ENCODE data around the gene TMEM221. TPM values are rescaled to one million over a fixed set of nuclear protein-coding genes. Genes with fewer than 3 reads are reported as not detected.
A peak's percentile ranks its signal among the peaks of the same experiment; 100 is the strongest.

TMEM221 gene
- total RNA-seq, 1 donor from 2014 or later, result not detected

- H3K4me3 Mint-ChIP-seq, result no peak overlapping the region
- no peaks in the 10 kb centered on the region for H3K9me3 Mint-ChIP-seq
- H3K27me3 Mint-ChIP-seq, result no peaks in the 10 kb centered on the region
- no peak overlapping the region for H3K27ac Mint-ChIP-seq
- H3K36me3 Mint-ChIP-seq (ENCODE audit: low read depth), result peaks cover 34% of the 10 kb centered on the region
- peaks cover 22% of the 10 kb centered on the region for H3K4me1 Mint-ChIP-seq
- intact Hi-C loops (cut with micrococcal nuclease), result loop anchor here (10.0 kb wide), 1 partner anchor 324 kb away; the partner anchor contains the start of genes HAUS8 and MYO9B
- no peak for DNase-seq
Observed at GRCh38 chr19:17398902-17399527, 49.5 kb downstream of the TMEM221 start.

DNA sequence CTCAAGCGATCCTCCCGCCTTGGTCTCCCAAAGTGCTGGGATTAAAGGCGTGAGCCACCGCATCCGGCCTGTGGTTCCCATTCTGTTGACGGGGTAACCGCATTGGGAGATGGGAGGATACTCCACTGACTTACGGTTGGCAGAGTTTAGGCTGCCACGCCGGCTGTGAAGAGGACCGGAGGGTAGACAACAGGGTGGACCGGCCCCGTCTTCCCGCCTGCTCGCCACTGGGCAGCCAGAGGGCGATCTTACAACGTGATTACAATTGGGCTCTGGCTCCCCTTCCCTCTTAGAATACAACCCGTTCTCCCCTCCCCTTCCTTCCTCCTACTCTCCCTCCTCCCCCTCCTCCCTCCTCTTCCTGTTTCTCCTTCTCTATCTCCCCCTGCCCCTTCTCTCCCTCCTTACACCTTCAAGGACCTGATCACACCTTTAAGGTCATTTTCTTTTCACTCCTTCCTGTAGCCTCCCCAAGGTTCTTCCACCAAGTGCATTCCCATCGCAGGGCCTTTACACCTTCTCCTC is 53.5 kb downstream of the TMEM221 start:
- peak overlapping the region; percentile 55 for H3K27ac Mint-ChIP-seq
- intact Hi-C loops (cut with micrococcal nuclease), result loop anchor here (1.0 to 10.0 kb wide), 3 partner anchors 8 to 320 kb away; partner anchors contain the start of genes HAUS8 and MYO9B

DNA sequence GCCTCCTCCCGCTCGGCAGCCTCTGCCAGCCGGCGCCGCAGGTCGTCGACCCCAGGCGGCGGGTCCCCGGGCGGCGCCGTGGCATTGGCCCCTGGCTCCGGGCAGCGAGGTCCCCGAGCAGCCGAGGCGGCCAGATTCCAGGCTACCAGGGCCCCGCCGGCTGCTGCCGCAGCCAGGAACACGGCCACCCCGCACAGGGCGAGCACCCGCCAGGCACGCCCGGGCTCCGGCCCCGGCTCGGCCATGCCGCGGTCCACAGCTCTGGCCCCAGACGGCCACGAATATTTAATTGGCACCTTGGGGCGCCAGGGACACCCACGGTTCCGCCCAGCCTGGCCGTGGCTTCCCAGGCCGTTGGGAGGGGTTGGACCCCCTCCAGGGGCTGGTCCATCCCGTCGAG is 54.6 kb downstream of the TMEM221 start, which contains the start of gene CCDC194:
TSS of gene CCDC194 (minus strand) at position 283 of the 400 bp plus-strand sequence. CDS start at position 245, 38 bp downstream.
- Mint-ChIP-seq H3K4me1 (peaks cover 20% of the 10 kb centered on the region), H3K4me3 (peak within 1 kb of the TSS; percentile 55), H3K27me3 (peaks cover 15% of the 10 kb centered on the region), H3K27ac (peak within 1 kb of the TSS; percentile 55), H3K36me3 (ENCODE audit: low read depth) (peaks cover 18% of the 10 kb centered on the region), H3K9me3 (no peaks in the 10 kb centered on the region)
- no peak for DNase-seq
- intact Hi-C loops (cut with micrococcal nuclease), result loop anchor here (10.0 kb wide), 1 partner anchor 319 kb away; the partner anchor contains the start of genes HAUS8 and MYO9B

More for the DNA sequence above, 53.5 kb downstream of the TMEM221 start:
- Mint-ChIP-seq H3K4me3 (peak overlapping the region; percentile 55), H3K36me3 (ENCODE audit: low read depth) (peaks cover 21% of the 10 kb centered on the region), H3K4me1 (peaks cover 20% of the 10 kb centered on the region), H3K9me3 (no peaks in the 10 kb centered on the region), H3K27me3 (peaks cover 6% of the 10 kb centered on the region)
- DNase-seq, result peak; percentile 89

DNA sequence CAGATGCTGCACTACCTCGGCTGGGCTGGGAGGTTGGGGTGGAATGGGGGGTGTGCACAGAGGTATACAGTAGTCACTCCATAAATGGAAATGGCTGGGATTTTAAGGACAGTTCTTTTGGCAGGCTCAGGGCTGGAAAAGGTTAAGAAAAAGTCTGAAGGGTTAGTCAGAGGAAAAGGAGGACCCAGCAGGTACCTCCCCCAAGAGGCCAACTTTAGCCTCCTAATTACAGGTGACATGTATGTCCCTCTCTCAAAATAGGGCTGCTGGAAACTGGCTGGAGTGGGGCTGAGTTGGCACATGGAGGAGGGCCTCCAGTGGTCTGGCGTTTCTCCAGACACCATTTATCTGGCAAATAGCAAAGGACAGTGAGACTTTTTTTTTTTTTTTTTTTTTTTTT is 55.5 kb downstream of the TMEM221 start:
- Mint-ChIP-seq H3K9me3 (no peaks in the 10 kb centered on the region), H3K4me3 (no peak overlapping the region), H3K36me3 (ENCODE audit: low read depth) (peaks cover 15% of the 10 kb centered on the region), H3K27ac (peak overlapping the region; percentile 41), H3K27me3 (peaks cover 16% of the 10 kb centered on the region), H3K4me1 (peaks cover 20% of the 10 kb centered on the region)
- no peak for DNase-seq
- intact Hi-C loops (cut with micrococcal nuclease), result loop anchor here (10.0 kb wide), 1 partner anchor 318 kb away; the partner anchor contains the start of genes HAUS8 and MYO9B

GRCh38 chr19:17391371-17392151 is 56.9 kb downstream of the TMEM221 start:
- Mint-ChIP-seq H3K36me3 (ENCODE audit: low read depth) (peaks cover 10% of the 10 kb centered on the region), H3K9me3 (no peaks in the 10 kb centered on the region), H3K27ac (peak overlapping the region; percentile 11), H3K4me1 (peaks cover 20% of the 10 kb centered on the region), H3K27me3 (peaks cover 16% of the 10 kb centered on the region), H3K4me3 (peak overlapping the region; percentile 98)
- intact Hi-C loops (cut with micrococcal nuclease), result loop anchor here (1.0 to 10.0 kb wide), 3 partner anchors 13 to 317 kb away; partner anchors contain the start of genes BST2, HAUS8 and MYO9B
- DNase-seq, result peak; percentile 68

GRCh38 chr19:17390665-17391370 is 57.6 kb downstream of the TMEM221 start:
- DNase-seq, result peak; percentile 98
- intact Hi-C loops (cut with micrococcal nuclease), result loop anchor here (1.0 to 10.0 kb wide), 3 partner anchors 14 to 316 kb away; partner anchors contain the start of genes BST2, HAUS8 and MYO9B
- Mint-ChIP-seq H3K27me3 (peaks cover 16% of the 10 kb centered on the region), H3K4me3 (peak overlapping the region; percentile 98), H3K4me1 (peaks cover 20% of the 10 kb centered on the region), H3K27ac (peak overlapping the region; percentile 34), H3K9me3 (no peaks in the 10 kb centered on the region), H3K36me3 (ENCODE audit: low read depth) (peaks cover 10% of the 10 kb centered on the region)

GRCh38 chr19:17389957-17390664 is 58.4 kb downstream of the TMEM221 start:
- H3K4me1 Mint-ChIP-seq, result peaks cover 17% of the 10 kb centered on the region
- peak; percentile 68 for DNase-seq
- H3K27me3 Mint-ChIP-seq, result peaks cover 16% of the 10 kb centered on the region
- H3K9me3 Mint-ChIP-seq, result no peaks in the 10 kb centered on the region
- H3K4me3 Mint-ChIP-seq, result peak overlapping the region; percentile 98
- peaks cover 8% of the 10 kb centered on the region for H3K36me3 Mint-ChIP-seq (ENCODE audit: low read depth)
- intact Hi-C loops (cut with micrococcal nuclease), result loop anchor here (2.0 to 10.0 kb wide), 2 partner anchors 15 to 315 kb away; partner anchors contain the start of genes BST2, HAUS8 and MYO9B
- H3K27ac Mint-ChIP-seq, result no peak overlapping the region

GRCh38 chr19:17389288-17389687 is 59.2 kb downstream of the TMEM221 start:
- no peak for DNase-seq
- H3K27me3 Mint-ChIP-seq, result peaks cover 16% of the 10 kb centered on the region
- no peak overlapping the region for H3K27ac Mint-ChIP-seq
- peaks cover 12% of the 10 kb centered on the region for H3K4me1 Mint-ChIP-seq
- intact Hi-C loops (cut with micrococcal nuclease), result no loop called here
- no peaks in the 10 kb centered on the region for H3K9me3 Mint-ChIP-seq
- no peak overlapping the region for H3K4me3 Mint-ChIP-seq
- peaks cover 4% of the 10 kb centered on the region for H3K36me3 Mint-ChIP-seq (ENCODE audit: low read depth)

DNA sequence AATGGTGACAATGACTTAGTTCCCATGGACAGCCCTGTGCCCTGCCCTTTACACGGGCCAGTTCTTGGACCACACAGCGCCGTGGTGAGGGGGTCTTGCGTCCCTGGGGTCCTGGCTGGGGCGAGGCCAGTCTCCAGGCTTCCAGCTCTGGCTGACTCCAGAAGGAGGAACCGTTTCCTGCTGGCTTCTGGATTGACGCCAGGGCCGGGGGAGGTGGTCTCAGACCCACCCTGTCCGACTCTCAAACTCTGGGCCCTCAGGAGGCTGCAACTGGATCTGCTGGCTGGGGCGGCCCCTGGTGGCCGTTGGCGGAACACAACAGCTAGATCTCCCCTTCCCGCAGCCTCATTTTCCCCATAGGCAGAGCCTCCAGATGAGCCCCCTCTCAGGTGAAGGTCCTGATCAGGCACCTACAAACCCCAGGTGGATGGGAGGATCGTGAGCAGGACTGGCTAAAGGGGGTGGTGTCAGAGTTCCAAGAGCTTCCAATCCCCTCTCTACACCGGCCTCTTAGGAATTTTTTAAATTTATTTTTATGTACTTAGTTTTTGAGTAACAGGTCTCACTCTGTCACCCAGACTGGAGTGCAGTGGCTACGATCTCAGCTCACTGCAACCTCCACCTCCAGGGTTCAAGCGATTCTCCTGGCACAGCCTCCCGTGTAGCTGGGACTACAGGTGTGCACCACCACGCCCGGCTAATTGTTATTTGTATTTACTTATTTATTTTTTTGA is 62.4 kb downstream of the TMEM221 start:
- Mint-ChIP-seq H3K9me3 (no peaks in the 10 kb centered on the region), H3K27me3 (peaks cover 16% of the 10 kb centered on the region), H3K4me3 (no peak overlapping the region), H3K27ac (peak overlapping the region; percentile 13), H3K4me1 (peaks cover 10% of the 10 kb centered on the region), H3K36me3 (ENCODE audit: low read depth) (peaks cover 2% of the 10 kb centered on the region)
- peak; percentile 90 for DNase-seq
- intact Hi-C loops (cut with micrococcal nuclease), result loop anchor here (1.0 kb wide), 2 partner anchors 40 to 94 kb away; no protein-coding TSS in a partner anchor

Other genes with a start within 250 kb of the TMEM221 start
- 29.8 and 31.3 TPM in 2 replicates for gene USE1, start 233.3 kb downstream of the TMEM221 start, total RNA-seq
- 17.8 and 23.0 TPM in 2 replicates for gene OCEL1, start 222.4 kb downstream of the TMEM221 start, total RNA-seq
- 15.0 and 16.5 TPM in 2 replicates for gene NR2F6, start 202.7 kb downstream of the TMEM221 start, total RNA-seq
- 0.30 and 0.38 TPM in 2 replicates for gene USHBP1, start 183.9 kb downstream of the TMEM221 start, total RNA-seq
- gene BABAM1, start 181.2 kb downstream of the TMEM221 start, total RNA-seq, result 127 TPM in 2 replicates
- gene ANKLE1, start 166.8 kb downstream of the TMEM221 start, total RNA-seq, result 17.3 and 17.9 TPM in 2 replicates
- gene ABHD8, start 145.2 kb downstream of the TMEM221 start, total RNA-seq, result 5.6 and 6.5 TPM in 2 replicates
- 101 and 103 TPM in 2 replicates for gene MRPL34, start 142.8 kb downstream of the TMEM221 start, total RNA-seq
- gene DDA1, start 139.1 kb downstream of the TMEM221 start, total RNA-seq, result 37.9 and 38.2 TPM in 2 replicates
- 6.6 and 7.1 TPM in 2 replicates for gene ANO8, start 113.8 kb downstream of the TMEM221 start, total RNA-seq
- 69.9 and 70.3 TPM in 2 replicates for gene GTPBP3, start 111.1 kb downstream of the TMEM221 start, total RNA-seq
- gene PLVAP, start 71.3 kb downstream of the TMEM221 start, total RNA-seq, result not detected in 2 replicates
- gene CCDC194, start 54.5 kb downstream of the TMEM221 start, total RNA-seq, result 2.6 and 3.1 TPM in 2 replicates
- 151 and 153 TPM in 2 replicates for gene BST2, start 43.0 kb downstream of the TMEM221 start, total RNA-seq
- 40.3 and 45.8 TPM in 2 replicates for gene MVB12A, start 28.6 kb downstream of the TMEM221 start, total RNA-seq
- gene NXNL1, start 12.3 kb upstream of the TMEM221 start, total RNA-seq, result not detected in 2 replicates
- 1.8 and 2.5 TPM in 2 replicates for gene SLC27A1, start 21.9 kb upstream of the TMEM221 start, total RNA-seq
- 64.8 and 73.7 TPM in 2 replicates for gene PGLS, start 63.0 kb upstream of the TMEM221 start, total RNA-seq
- 103 and 106 TPM in 2 replicates for gene COLGALT1, start 107.0 kb upstream of the TMEM221 start, total RNA-seq
- 0.02 TPM in 2 replicates for gene UNC13A, start 239.7 kb upstream of the TMEM221 start, total RNA-seq

Data from activated CD4-positive, alpha-beta T cell treated with anti-CD3 and anti-CD28 coated beads, Interleukin-2, amount 10 ng/mL, durations not matched to agents 24 days and 14 days (primary cell).